Posterior cingulate gyrus (tissue), 11 donors: ENCODE data around the gene TFCP2.

ENCODE experiments used
- DNase-seq, 10 donors: peaks; one replicate each; pipeline versions ENCODE4 v3.0.0 to v3.0.0-alpha.2; 2020 to 2021; ENCODE audit warnings: mixed read lengths in 3 of 10
- intact Hi-C: fragments of 100-400 bp; cut with DNase I; formaldehyde crosslinking; loops from one replicate; pipeline ENCODE4 v1.15.1; 2023

TFCP2 gene

DNA sequence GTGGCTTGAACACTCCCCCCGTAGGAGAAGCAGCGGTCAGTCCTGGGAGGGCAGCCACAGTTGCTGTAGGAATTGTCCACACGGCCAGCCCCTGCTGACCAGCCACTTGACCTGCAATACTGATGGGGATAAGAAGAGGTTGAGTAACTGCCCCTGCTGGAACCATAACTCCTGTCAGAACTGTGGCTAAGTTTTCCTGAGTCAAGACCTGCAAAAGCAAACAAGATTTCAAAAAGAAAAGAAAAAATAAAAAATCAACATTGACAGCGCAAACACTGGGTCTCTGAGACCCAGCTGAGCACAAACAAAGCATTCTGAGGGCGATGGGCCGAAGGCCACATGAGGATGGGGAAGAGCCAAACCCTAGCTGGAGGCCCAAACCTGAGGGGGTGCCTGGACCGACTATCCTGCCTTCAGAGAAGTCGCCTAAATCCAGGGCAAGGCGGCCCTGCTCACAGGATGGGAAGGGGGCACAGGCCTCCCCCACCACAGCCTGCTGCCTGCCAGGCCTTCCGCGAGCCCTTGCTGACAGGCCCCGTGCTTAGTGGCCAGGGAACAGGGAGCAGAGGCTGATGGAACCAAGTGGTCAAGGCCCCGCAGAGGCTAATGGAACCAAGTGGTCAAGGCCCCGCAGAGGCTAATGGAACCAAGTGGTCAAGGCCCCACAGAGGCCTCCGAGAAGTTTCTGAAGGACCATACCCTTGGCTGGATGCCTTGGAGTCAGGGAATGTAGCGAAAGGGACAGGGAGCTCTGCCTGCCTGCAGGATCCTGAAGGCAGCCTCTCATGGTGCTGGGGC is 25.8 kb upstream of the TFCP2 start:
- intact Hi-C loops = no loop called here

DNA sequence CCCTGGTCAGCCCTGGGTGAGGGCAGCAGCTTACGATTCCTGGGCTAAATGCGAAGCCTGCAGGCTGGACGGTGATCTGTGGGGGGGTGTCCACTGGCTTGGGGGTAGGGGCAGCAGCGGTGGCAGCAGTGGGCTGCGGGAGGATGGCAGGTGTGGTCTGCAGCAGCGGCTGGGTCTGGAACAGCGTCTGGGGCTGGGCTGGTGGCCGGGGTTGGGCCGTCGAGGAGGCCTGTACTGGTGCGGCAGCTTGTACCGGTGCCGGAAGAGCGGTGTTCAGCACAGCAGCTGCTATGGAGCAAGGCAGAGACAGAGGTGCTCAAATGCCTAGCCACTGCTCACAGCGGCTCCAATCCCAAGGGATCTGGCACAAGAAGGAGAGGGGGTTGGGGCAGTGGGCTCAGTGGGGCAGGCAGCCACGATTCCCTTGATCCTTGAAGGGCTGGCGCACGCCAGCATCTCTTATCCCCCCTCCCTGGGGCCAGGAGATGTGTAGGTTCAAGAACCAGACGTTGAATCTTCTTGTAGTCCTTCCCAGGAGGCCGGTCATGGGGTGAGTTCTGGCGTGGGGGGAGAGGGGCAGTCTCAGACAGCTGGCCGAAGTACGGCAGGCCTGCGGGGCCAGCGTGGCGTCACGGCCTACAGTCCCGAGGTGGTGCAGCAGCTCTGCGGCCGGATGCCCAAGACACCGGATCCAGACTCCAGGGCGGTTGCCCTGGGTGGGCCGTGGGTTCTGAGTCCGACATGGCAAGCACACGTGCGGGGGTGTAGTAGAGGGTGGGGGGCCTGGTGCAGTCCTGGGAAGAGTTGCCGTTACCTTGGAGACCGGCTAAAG is 25.0 kb upstream of the TFCP2 start:
- intact Hi-C loops = no loop called here
- no peak for DNase-seq

More for the DNA sequence above, 25.8 kb upstream of the TFCP2 start:
- DNase-seq = no peak

DNA sequence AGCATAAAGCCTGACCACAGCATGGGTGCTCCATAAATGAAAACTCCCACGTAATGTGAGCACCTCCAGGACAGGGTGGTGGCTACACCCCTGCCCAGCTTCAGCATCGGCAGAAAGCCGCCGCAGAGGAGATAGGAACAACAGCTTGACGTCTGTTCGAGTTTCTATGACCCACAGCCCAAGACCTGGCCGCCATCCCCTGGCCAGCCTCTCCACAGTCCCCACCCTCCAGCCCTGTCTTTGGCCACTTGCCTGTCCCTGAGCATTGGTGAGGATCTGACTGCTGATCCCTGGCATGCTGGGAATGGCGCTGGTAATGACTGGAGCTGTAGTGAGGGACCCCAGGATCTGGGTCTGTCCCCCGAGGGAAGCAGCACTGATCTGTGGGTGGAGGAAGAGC is 23.6 kb upstream of the TFCP2 start:
- no peak for DNase-seq
- intact Hi-C loops = no loop called here

GRCh38 chr12:51195841-51196240 is 22.9 kb upstream of the TFCP2 start:
- DNase-seq = no peak
- intact Hi-C loops = no loop called here

DNA sequence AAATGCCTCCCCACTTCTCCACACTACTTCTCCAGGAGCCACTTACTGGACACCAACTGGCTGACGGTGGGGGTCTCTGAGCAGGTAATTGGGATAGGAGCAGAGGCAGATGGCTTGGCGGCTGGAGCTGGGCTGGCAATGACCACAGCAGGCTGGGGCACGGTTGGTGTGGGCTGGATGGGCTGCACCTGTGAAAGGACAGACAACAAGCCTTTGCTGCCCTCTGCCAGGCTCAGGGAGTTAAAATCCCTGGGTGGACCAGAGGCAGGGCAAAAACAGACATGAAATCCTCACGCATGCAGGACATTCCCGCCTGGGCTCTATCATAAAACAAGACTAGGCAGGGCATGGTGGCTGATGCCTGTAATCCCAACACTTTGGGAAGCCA is 19.3 kb upstream of the TFCP2 start:
- DNase-seq = peak in 1 of 10 donors; percentile 26
- intact Hi-C loops = no loop called here

GRCh38 chr12:51191516-51192283 is 18.8 kb upstream of the TFCP2 start:
- intact Hi-C loops = no loop called here

GRCh38 chr12:51190820-51191219 is 17.9 kb upstream of the TFCP2 start:
- no peak for DNase-seq
- intact Hi-C loops = no loop called here

More at GRCh38 chr12:51191516-51192283, 18.8 kb upstream of the TFCP2 start:
- peak in 1 of 10 donors; percentile 24 for DNase-seq

DNA sequence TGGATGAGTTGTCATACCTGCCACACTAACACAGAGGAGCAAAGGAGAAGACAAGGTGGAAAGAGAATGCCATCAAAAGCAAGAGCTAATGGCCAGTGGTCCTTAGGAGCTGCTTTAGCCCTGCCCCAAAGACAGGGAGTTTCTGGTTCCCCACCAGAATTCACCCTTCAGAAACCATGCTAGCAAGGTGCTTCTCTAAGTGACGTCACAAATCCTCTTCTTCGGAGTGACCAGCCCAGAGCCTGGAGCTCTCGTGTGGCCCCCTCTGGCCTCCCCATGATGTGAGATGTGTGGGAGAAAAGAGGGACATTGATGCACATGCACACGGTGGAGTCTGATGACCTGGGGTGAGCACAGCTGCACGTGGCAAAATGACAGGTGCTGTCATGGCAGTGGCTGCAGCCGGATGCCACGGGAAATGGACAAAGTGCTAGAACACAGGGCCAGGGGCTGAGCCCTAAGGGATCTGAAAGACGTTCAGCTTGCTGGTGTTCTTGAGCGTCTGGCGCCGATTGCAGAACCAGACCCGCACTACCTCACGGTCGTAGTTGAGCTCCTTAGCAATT is 16.9 kb upstream of the TFCP2 start:
- intact Hi-C loops = no loop called here
- no peak for DNase-seq

DNA sequence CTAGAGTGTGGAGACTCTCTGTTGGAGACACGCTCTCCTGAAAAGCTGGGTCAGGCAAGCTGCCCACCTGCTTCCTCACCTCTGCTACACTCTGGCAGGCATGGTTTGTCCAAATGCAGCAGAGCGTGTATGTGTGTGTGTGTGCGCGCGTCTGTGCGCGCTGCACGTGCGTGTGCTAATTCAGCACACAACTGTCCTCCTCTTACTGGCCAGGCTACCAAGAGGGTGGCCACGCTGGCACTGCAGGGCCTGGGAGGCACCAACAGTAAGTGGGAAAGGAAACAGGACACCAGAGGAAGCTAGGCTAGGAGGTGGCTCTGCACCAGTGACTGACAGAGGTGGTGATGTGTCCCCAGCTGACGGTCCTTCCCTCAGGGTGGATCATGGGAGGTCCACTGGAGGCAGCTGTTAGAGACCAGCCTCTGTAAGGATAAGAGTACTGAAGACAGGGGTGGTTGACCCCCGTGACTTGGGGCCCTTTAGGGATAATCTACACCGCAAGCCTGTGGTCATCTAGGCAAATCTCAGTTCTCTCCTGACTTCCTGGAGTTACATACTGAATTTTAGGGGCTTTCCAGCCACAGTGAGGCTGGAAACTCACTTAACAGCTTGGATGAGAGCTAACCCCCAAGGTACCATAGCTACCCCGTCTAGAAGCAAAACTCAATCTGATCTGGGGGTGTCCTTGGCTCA is 15.6 kb upstream of the TFCP2 start:
- intact Hi-C loops = no loop called here
- peak in 1 of 10 donors; percentile 52 for DNase-seq

DNA sequence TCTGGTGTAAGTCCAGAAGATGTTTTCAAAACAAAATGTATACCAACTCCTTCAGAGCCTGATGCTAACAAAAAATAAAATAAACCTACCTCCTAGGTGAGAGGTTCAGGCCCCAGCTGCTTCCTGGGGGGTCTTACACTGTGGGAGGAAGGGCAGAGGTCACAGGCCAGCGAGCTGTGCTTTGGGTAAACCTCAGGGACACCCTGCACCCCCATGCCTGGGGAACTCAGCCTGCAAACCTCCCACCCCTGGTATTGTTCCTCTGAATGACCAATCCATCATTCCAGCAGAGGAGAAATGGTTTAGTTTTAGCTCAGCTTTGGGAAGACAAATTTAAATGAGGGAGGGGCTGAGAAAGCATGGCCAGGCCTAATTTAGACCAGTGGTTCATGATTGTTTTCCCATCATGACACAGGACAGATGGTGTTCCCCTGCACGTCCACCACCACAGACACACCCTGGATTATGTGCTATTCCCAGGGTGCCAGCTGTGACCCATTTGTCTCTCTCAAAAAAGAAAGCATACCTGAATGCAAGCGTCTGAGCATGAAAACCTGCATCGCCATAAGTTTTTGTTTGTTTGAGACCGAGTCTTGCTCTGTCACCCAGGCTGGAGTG is 14.5 kb upstream of the TFCP2 start:
- intact Hi-C loops = no loop called here
- no peak for DNase-seq

GRCh38 chr12:51186465-51187085 is 13.6 kb upstream of the TFCP2 start:
- intact Hi-C loops = no loop called here
- DNase-seq = no peak

GRCh38 chr12:51185171-51185717 is 12.3 kb upstream of the TFCP2 start:
- intact Hi-C loops = no loop called here
- DNase-seq = no peak

- intact Hi-C loops = no loop called here
- DNase-seq = peak in 2 of 10 donors; percentile 34 to 48
Measured at GRCh38 chr12:51183816-51184215, 10.9 kb upstream of the TFCP2 start.

GRCh38 chr12:51183349-51183748 is 10.4 kb upstream of the TFCP2 start:
- DNase-seq = no peak
- intact Hi-C loops = no loop called here

- DNase-seq = no peak
- intact Hi-C loops = no loop called here
Measured at GRCh38 chr12:51181558-51181957, 8.6 kb upstream of the TFCP2 start.

- intact Hi-C loops = no loop called here
- no peak for DNase-seq
Measured at GRCh38 chr12:51177897-51178296, 5.0 kb upstream of the TFCP2 start.

DNA sequence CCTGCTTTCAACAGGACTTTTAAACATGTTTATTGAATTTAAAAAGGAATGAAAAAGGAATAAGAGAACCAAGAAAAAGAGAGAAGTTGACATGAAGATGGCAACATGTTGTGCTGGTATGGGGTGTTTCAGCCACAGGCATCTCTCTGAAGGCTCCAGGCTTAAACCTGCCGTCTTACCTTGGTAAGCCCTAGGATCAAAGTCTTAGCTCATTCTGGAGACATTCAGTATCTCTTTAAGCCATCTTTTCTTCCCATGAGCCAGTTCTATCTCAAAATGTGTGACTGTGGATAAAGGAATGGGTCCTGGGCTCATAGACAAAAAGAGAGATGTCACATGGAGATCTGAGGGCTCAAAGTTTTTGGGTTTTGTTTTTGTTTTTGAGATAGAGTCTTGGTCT is 1.6 kb upstream of the TFCP2 start:
- intact Hi-C loops = loop anchor here (5.0 kb wide), 2 partner anchors 43 to 92 kb away; partner anchors contain the start of genes CSRNP2 and POU6F1
- DNase-seq = no peak

DNA sequence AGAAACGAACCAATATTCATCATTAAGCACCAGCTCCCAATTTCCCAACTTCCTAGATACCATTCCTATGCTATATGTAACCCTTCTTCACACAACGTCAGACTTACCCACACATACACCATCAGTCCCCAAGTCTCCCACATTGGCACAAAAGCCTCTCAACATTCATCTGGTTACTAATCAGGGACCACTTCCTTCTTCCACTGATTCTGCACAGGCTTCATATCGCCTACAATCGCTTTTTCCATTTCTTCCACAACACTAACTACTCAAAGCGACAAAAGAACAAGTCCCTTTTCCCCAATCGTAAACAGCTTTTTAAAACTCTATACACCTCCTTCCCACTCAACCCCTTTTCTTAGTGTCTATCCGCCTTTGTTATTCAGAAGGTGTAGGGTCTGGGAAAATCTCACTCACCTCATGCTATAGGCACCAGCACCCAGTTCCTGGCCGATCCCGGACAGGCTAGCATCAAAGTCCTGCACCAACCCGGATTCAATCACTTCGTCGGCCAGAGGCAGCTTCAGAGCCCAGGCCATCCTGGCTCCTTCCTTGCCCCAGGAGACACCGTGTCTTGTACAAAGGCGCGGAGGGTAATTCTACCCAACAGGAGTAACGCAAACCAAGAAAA is 936 bp downstream of the TFCP2 start:
- intact Hi-C loops = loop anchor here (2.0 to 5.0 kb wide), 3 partner anchors 45 to 90 kb away; partner anchors contain the start of genes CSRNP2, DAZAP2 and POU6F1
- peak in 1 of 10 donors; percentile 9 for DNase-seq
